GM12874 (cell line): Measurements from ENCODE around the gene RNF220.

Experiments used
- TF ChIP-seq, protein P1 (sequence below): IDR thresholded peaks from 2 replicates; pipeline ENCODE4 v1.5.1; 2011; ENCODE audit warnings: low read depth, mild to moderate bottlenecking, control low read depth, low read length, moderate library complexity; ENCODE audit not compliant: insufficient read depth

RNF220 gene

DNA sequence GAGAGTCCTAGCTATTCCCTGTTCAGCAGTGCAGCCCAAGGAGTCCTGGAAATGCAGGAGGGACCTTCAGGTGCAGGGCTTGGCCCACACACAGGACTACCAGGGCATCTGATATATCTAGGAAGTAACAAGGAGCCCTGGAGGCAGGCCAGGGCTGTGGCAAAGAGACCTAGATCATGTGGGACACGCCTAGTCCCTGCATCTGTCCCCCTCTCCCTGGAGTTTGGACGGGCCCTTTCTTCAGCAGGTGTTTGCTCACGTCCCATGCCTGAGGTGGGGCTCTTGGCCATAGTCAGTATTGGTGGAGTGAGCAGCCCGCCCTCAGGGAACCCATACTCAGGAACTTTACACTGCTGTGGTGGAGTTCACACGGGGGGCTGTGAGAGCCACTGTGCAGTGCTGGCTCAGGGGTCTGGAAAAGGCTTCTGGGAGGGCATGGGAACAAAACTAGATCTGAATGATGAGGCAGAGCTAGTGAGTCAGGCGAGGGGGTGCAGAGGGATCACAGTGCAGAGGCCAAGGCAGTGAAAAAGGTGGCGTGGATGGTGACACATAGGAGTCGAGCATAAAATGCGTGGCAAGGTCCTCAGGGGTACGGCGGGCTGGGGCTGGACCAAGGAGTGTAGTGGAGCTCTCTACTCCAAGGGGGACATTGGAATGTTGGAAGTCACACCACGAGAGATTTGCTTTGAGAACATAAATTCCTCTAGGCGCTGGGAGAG is 243.6 kb downstream of the RNF220 start:
- TF ChIP-seq, protein P1, sequence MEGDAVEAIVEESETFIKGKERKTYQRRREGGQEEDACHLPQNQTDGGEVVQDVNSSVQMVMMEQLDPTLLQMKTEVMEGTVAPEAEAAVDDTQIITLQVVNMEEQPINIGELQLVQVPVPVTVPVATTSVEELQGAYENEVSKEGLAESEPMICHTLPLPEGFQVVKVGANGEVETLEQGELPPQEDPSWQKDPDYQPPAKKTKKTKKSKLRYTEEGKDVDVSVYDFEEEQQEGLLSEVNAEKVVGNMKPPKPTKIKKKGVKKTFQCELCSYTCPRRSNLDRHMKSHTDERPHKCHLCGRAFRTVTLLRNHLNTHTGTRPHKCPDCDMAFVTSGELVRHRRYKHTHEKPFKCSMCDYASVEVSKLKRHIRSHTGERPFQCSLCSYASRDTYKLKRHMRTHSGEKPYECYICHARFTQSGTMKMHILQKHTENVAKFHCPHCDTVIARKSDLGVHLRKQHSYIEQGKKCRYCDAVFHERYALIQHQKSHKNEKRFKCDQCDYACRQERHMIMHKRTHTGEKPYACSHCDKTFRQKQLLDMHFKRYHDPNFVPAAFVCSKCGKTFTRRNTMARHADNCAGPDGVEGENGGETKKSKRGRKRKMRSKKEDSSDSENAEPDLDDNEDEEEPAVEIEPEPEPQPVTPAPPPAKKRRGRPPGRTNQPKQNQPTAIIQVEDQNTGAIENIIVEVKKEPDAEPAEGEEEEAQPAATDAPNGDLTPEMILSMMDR = no peak

DNA sequence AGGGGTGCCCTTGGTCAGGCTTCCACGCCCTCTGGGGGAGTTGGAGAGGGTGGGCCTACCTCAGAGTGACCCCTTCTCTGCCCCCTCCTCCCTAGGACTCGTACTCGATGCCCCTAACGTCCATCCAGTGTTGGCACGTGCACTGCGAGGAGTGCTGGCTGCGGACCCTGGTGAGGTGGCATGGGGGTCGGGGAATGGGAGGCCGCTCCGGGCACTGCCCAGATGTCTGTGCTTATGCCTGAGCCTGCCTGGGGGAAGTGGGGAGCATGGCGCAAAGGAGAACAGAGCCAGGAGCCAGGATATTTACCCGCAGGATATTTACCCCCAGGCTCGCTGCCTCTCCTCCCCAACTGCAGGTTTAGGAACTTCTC is 244.7 kb downstream of the RNF220 start:
- TF ChIP-seq, protein P1 = no peak

DNA sequence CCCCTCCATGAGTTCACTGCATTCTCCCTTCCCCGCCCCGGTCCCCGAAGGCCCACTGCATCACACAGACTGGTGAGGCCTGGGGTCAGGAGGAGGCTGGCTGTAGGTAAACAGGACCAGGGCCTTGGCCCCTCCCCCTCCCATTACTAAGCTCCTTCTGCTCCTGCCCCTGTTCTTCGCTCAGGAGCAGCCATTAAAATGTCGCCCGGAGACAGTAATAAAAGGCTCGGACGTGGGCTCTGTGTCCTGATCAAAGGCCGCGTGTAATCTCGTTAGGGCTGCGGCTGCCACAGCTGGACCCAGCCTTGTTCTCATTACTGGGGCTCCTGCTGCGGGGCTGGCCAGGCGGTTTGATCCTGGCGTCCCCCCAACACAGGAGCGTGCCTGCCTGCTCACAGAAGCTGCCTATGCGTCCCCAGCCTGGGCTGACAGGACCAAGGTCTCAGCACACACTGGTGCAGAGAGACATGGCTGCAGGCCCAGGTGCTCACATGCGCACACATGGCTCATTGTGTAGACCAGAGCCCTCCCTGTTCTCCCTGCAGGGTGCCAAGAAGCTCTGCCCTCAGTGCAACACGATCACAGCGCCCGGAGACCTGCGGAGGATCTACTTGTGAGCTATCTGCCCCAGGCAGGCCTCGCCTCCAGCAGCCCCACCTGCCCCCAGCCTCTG is 245.2 kb downstream of the RNF220 start:
- TF ChIP-seq, protein P1 = no peak

DNA sequence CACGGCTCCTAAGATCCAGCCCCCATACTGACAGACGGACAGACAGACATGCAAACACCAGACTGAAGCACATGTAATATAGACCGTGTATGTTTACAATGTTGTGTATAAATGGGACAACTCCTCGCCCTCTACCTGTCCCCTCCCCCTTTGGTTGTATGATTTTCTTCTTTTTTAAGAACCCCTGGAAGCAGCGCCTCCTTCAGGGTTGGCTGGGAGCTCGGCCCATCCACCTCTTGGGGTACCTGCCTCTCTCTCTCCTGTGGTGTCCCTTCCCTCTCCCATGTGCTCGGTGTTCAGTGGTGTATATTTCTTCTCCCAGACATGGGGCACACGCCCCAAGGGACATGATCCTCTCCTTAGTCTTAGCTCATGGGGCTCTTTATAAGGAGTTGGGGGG is 246.0 kb downstream of the RNF220 start:
- TF ChIP-seq, protein P1 = no peak

DNA sequence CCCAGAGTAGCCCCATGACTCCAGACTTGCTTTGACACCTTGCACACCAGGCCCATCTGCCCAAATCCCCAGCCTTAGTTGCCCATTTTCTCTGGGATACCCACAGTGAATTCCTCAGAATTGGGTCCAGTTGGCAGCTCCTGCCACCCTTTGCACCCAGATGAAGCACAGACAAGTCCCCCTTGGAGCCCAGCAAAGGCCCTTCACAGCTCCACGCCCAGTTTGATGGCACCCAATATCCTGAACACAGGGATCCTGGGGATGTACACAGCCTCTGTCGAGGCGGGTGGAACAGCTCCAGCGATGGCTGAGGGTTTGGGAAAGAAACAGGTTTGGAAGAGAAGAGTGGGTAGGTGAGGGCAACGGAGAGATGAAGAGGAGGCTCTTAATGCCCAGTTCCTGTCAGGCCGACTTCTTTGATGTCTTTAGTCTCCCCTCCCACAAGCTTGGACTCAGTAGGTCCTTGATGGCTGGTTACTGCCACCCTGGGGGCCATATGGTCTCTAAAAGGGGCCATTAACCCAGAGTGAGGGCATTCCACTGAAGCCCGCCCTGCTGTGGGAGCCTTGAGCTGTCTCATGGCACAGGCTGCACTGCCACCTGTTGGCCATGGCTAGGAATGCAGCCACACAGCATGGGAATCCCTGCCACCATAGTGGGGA is 247.5 kb downstream of the RNF220 start:
- TF ChIP-seq, protein P1 = peak; percentile 98

DNA sequence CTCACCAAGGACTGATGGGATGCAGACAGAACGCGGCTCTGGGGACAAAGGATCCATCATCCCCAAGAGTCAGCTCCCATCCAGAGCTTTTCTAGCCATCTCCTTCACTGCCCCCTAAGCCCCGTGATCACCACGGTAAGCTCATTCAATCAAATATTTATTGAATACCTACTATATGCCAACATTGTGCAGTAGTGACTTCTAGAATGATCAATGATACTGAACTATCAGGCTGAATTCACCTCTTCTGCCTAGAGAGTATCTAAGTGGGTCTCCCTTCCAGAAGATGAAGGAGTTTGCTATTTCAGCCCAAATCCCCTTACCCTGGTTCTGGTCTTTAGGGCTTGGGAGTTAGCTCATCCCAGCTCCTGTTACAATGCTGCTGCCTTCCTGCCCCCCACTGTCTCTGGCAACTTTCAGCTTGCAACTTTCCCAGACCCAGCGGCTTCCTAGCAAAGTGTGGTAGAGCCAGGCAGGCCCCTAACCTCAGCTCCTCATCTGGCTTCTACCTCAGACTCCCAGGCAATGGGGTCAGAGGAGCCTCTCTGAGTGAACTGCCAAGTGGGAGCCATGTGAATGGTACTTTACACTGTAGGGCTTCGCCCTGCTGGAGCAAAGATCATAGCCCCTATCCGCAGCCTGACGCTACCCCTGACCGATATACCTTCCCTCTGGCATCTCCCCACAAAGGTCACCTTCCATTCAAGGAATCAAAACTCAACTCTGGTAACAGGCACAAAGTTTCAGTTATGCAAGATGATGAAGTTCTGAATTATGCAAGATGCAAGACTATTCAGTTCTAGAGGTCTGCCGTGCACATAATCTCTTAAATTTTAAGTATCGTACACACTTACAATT is 248.3 kb downstream of the RNF220 start:
- TF ChIP-seq, protein P1 = no peak
